Measurements from ENCODE around the gene PKNOX1.
"Not testable (repeated sequence)": the region's sequence is repeated elsewhere in the genome, so short reads cannot be mapped to it uniquely, and the experiment has no call there.

PKNOX1 gene

DNA sequence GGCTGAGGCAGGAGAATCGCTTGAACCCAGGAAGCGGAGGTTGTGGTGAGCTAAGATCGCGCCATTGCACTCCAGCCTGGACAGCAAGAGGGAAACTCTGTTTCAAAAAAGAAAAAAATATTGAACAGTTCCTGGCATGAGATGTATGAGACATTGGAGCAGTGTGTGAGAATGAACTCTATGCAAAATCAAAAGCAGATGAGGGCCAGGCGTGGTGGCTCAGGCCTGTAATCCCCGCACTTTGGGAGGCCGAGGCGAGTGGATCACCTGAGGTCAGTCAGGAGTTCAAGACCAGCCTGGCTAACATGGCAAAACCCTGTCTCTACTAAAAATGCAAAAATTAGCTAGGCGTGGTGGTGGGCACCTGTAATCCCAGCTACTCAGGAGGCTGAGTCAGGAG lies 6.7 kb upstream of the PKNOX1 start:
- H3K27me3 Mint-ChIP-seq; H3K27ac Mint-ChIP-seq; H3K4me3 Mint-ChIP-seq; ATAC-seq (ENCODE audit: low read depth); H3K9me3 Mint-ChIP-seq; H3K4me1 Mint-ChIP-seq; H3K36me3 Mint-ChIP-seq; DNase-seq (ENCODE audit: low spot score in 2 of 2): not testable (repeated sequence)

DNA sequence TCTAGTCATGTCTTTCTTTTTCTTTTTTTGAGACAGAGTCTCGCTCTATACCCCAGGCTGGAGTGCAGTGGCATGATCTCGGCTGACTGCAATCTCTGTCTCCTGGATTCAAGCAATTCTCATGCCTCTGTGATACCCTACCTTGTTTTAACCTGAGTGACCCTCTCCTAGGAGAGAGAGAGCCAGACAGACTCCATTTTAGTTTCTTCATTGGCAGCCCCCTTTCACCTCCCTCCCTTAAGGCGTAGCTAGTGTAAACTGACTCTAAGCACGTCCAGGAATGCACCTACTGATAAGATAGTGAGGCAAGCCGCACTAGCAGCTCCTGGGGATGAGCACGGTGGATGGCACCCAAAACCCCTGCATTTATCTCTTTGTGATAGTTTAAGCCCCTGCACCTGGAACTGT lies 5.2 kb upstream of the PKNOX1 start:
- Mint-ChIP-seq H3K27me3 (no peaks in the 10 kb centered on the region), H3K9me3 (no peaks in the 10 kb centered on the region), H3K4me3 (no peak overlapping the region), H3K4me1 (no peaks in the 10 kb centered on the region), H3K36me3 (no peaks in the 10 kb centered on the region), H3K27ac (no peak overlapping the region)
- ATAC-seq (ENCODE audit: low read depth) (no peak), DNase-seq (ENCODE audit: low spot score in 2 of 2) (no peak)

DNA sequence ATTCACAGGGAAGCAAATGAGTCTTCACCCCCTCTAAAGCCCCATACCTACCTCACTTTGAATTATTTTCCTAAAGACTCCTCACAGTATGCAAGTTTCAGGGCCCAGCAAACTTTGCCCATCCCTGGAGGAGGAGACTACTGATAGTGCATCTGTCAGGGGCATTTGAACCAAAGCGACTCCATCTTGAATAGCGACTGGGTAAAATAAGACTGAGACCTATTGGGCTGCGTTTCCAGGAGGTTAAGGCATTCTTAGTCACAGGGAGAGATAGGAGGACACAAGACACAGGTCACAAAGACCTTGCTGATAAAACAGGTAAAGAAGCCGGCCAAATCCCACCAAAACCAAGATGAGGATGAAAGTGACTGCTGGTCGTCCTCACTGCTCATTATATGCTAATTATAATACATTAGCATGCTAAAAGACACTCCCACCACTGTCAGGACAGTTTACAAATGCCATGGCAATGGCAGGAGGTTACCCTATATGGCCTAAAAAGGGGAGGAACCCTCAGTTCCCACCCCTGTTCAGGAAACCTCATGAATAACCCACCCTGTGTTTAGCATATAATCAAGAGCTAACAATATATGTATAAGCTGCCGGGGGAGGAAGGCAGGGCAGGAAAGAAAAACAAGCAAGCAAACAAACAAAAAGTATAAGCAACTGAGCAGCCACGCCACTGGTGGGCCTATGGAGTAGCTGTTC lies 3.3 kb upstream of the PKNOX1 start:
- DNase-seq (ENCODE audit: low spot score in 2 of 2) (no peak), ATAC-seq (ENCODE audit: low read depth) (no peak)
- no peak overlapping the region for H3K4me3 Mint-ChIP-seq
- no peaks in the 10 kb centered on the region for H3K36me3 Mint-ChIP-seq
- no peaks in the 10 kb centered on the region for H3K9me3 Mint-ChIP-seq
- peaks cover 3% of the 10 kb centered on the region for H3K4me1 Mint-ChIP-seq
- no peaks in the 10 kb centered on the region for H3K27me3 Mint-ChIP-seq
- H3K27ac Mint-ChIP-seq, result no peak overlapping the region

DNA sequence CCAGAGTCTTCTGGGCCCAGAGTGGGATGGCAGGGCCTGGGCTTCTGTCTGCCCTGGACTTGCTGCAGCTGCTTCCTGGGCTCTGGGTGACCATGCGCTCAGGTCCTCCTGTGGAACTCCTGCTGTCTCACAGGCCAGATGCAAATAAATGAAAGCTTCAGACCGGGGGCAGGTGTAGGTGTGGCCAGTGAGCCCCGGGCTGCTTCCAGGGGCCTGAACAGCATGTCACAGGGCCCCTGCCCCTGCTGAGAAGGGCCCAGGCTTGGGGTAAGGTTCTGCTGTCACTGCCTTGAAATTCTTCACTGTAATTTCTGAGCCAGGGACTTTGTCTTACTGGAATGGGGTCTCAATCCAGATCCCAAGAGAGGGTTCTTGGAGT lies 2.5 kb upstream of the PKNOX1 start:
- peaks cover 6% of the 10 kb centered on the region for H3K4me1 Mint-ChIP-seq
- H3K36me3 Mint-ChIP-seq, result no peaks in the 10 kb centered on the region
- ATAC-seq (ENCODE audit: low read depth) (no peak), DNase-seq (ENCODE audit: low spot score in 2 of 2) (no peak)
- H3K4me3 Mint-ChIP-seq, result no peak overlapping the region
- no peaks in the 10 kb centered on the region for H3K27me3 Mint-ChIP-seq
- no peaks in the 10 kb centered on the region for H3K9me3 Mint-ChIP-seq
- H3K27ac Mint-ChIP-seq, result no peak overlapping the region

DNA sequence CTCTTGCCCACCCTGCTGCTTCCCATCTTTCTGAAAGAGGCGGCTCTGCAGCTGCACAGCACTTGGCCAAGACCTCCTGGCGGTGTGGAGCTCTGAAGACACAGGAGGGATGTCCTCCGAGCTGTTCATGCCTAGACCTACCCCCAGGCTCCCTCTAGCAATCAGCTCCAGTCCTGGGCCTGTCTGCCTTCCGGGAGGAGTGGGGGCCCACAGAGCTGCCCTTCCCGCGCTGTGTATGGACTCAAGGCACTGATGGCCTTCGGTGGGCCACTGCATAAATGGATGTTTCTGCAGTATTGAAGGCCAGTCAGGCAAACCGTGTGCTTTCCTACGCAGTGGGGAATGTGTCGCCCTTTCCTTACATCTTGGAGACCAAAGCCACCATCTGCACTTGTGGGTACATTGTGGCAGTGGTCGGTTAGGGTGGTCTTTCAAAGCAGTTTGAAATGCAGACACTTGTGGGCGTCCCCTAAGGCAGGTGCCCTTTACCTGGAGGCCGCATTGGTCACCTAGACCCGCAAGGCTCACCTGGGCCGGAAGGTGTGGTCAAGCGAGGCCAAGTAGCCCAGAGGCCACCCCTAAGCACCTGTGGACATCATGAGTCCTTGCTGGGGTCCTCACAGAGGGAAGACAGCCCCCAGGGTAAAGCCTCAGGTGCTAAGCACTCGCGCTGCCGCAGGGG lies 912 bp upstream of the PKNOX1 start:
- no peak for DNase-seq (ENCODE audit: low spot score in 2 of 2)
- H3K9me3 Mint-ChIP-seq, result no peaks in the 10 kb centered on the region
- no peaks in the 10 kb centered on the region for H3K36me3 Mint-ChIP-seq
- peak overlapping the region; percentile 85 for H3K4me3 Mint-ChIP-seq
- no peaks in the 10 kb centered on the region for H3K27me3 Mint-ChIP-seq
- peak overlapping the region; percentile 83 for H3K27ac Mint-ChIP-seq
- ATAC-seq (ENCODE audit: low read depth), result no peak
- H3K4me1 Mint-ChIP-seq, result peaks cover 8% of the 10 kb centered on the region

DNA sequence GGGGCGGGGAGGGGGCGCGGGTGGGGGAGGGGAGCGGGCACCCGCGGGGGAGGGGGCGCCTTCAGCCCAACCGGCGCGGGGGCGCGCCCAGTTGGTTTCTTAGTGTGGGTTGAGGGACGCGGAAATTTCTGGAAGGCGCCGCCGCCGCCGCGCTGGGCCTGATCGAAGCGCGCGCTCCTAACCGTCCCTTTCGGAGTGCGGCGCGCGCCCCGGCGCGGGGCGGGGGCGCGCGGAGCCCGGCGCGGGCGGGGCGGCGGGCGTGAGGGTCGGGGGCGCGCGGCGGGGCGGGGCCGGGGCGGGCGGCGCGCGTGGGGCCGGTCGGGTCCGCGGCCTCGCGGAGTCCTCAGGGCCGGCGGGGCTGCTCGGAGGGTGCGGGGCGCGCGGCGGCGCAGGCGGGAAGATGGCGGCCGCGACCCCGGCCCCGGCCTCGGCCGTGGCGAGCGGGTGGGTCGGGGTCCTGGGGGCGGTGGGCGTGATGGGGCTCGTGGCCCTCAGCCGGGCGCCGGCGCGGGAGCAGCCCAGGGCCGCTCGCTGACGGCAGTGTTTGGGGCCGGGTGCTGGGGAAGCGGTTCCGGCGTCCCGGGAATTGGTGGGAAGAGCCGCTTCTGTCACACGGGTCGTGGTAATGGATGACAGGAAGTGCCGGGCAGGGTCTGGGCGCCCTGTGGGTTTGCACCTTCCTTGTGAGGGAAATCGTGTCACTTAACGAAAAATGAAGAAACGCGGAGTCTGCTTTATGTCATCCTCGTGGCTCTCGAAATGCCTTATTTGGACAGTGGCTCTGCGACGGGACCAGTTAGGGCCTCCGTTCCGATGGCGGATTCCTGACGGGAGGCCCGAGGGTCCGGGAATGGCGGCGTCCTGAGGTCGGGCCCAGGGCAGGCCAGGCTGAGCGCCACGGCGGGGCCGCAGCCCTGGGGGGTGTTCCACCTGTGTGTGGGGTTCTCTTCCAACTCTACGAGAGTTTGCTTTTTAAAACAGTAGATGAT lies 764 bp downstream of the PKNOX1 start:
- DNase-seq (ENCODE audit: low spot score in 2 of 2) (peak; percentile 26 to 49), ATAC-seq (ENCODE audit: low read depth) (peak; percentile 18)
- Mint-ChIP-seq H3K9me3 (no peaks in the 10 kb centered on the region), H3K27me3 (no peaks in the 10 kb centered on the region), H3K27ac (peak overlapping the region; percentile 83), H3K4me1 (peaks cover 11% of the 10 kb centered on the region), H3K4me3 (peak overlapping the region; percentile 84), H3K36me3 (no peaks in the 10 kb centered on the region)

DNA sequence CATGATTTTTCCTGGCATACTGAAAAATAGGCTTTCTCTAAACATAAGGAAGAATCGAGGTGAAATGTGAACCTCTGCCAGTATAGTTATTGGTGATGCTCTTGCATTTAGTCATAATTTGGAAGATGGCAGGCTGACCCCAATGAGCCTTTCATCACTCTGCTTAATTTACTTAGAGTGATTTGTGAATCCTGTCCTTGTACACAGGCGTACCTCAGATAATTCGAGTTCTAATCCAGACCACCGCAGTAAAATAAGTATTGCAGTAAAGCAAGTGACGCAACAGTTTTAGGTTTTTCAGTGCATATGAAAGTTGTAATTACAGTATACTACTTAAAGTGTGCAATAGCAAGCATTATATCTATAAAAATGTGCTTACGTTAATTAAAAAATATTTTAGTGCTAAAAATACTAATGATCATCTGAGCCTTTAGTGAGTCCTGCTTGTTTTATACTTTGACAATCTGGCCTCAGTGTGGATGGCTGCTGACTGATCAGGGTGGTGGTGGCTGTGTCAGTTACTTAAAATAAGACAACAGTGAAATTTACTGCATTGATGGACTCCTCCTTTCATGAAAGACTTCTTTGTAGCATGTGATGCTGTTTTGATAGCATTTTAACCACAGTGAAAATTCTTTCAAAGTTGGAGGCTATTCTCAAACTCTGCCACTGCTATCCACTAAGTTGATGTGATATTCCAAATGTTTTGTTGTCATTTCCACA lies 1.7 kb downstream of the PKNOX1 start:
- H3K27me3 Mint-ChIP-seq, result no peaks in the 10 kb centered on the region
- DNase-seq (ENCODE audit: low spot score in 2 of 2) (no peak), ATAC-seq (ENCODE audit: low read depth) (no peak)
- H3K4me3 Mint-ChIP-seq, result peak overlapping the region; percentile 84
- peaks cover 3% of the 10 kb centered on the region for H3K36me3 Mint-ChIP-seq
- H3K4me1 Mint-ChIP-seq, result peaks cover 18% of the 10 kb centered on the region
- H3K9me3 Mint-ChIP-seq, result no peaks in the 10 kb centered on the region
- H3K27ac Mint-ChIP-seq, result peak overlapping the region; percentile 65

DNA sequence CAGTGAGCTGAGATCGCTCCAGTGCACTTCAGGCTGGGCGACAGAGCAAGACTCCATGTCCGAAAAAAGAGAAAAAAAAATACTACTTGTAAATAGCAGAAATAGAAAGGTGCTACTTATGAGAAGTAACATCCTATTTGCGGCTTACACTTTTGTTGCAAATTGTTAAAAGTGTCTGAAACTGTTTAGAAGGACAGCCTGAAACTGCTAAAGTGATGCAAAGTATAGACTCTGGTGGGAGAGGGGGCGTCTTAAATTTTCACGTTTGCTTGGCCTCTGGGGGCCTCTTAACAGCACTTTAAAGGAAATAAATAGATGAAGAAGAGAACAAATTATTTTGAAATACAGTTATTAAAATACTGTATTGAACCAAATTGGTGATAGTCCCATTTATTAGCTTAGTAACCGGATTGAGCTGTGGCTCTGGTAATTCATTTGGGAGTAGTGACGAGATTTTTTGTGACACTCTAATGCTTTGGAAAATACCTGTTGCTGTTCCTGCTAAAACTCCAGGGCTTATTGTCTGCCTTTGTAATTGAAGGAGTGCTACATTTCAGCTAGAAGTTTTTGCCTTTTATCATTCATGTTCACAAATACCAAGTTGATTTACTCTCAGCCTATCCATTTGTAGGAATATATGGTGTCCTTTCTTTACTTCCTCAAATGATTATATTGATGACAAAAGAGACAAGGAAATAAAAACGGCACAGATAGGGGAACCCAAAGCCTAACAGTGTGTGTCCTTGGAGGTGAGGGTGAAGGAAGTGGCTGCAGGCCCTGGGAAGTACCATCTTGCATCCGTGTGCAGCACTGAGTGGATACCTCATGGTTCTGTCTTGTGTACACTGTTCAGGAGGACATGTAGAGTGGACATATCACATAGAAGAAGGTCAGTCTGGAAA lies 6.2 kb downstream of the PKNOX1 start:
- Mint-ChIP-seq H3K4me3 (no peak overlapping the region), H3K4me1 (peaks cover 27% of the 10 kb centered on the region), H3K27me3 (no peaks in the 10 kb centered on the region), H3K36me3 (peaks cover 5% of the 10 kb centered on the region), H3K27ac (peak overlapping the region; percentile 51), H3K9me3 (no peaks in the 10 kb centered on the region)
- ATAC-seq (ENCODE audit: low read depth) (no peak), DNase-seq (ENCODE audit: low spot score in 2 of 2) (no peak)

DNA sequence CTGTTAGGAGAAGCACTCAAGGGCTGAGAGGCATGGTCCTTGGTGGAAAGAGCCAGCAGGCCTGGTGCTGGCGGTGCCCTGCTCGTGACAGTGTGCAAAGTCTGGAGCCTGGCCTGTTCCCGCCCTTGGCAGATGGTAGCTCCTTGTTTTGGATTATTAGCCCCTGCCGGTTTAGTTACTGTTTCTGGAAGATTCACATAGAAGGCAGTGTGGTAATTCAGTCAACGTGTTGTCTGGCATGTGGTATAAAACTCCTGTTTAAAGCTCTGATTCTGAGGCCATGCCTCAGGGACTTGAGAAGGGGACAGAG lies 6.8 kb downstream of the PKNOX1 start:
- DNase-seq (ENCODE audit: low spot score in 2 of 2) (no peak), ATAC-seq (ENCODE audit: low read depth) (no peak)
- H3K27ac Mint-ChIP-seq, result no peak overlapping the region
- no peaks in the 10 kb centered on the region for H3K27me3 Mint-ChIP-seq
- peaks cover 5% of the 10 kb centered on the region for H3K36me3 Mint-ChIP-seq
- H3K4me3 Mint-ChIP-seq, result no peak overlapping the region
- H3K9me3 Mint-ChIP-seq, result no peaks in the 10 kb centered on the region
- H3K4me1 Mint-ChIP-seq, result peaks cover 24% of the 10 kb centered on the region

DNA sequence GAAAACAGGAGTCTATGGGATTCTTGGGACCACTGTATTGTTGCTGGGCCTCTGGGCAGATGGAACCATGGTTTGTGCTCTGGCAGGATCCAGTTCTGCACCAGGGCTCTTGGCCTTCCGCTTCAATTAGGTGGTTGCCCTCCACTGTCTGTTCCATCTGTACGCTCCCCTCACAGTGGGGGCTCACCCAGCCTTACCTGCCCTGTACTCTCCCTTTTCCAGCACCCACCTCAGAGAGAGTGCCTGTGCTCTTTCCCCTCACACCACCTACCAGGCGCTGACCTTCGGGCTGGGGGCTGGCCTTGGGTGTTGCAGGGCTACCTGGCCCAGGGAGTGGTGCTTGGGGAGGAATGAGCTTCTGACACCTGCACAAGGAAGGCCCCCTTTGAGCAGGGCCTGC lies 7.5 kb downstream of the PKNOX1 start:
- no peaks in the 10 kb centered on the region for H3K27me3 Mint-ChIP-seq
- H3K9me3 Mint-ChIP-seq, result no peaks in the 10 kb centered on the region
- no peak for ATAC-seq (ENCODE audit: low read depth)
- no peak for DNase-seq (ENCODE audit: low spot score in 2 of 2)
- H3K4me1 Mint-ChIP-seq, result peaks cover 24% of the 10 kb centered on the region
- no peak overlapping the region for H3K4me3 Mint-ChIP-seq
- H3K27ac Mint-ChIP-seq, result no peak overlapping the region
- H3K36me3 Mint-ChIP-seq, result peaks cover 5% of the 10 kb centered on the region

DNA sequence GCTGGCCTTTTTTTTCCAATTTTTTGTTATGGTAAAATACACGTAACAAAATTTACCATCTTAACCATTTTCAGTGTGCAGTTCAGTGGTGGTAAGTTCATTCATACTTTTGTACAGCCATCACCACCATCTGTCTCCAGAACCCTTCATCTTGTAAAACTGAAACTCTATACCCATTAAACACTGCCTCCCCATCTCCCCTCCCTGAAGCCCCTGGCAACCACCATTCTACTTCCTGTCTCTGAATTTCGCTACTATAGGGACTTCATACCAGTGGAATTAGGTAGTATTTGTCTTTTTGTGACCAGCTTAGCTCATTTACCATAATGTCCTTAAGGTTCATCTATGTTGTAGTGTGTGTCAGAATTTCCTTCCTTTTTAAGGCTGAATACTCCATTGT lies 8.7 kb downstream of the PKNOX1 start:
- Mint-ChIP-seq H3K4me3 (no peak overlapping the region), H3K9me3 (no peaks in the 10 kb centered on the region), H3K27ac (no peak overlapping the region), H3K4me1 (peaks cover 22% of the 10 kb centered on the region), H3K36me3 (peaks cover 5% of the 10 kb centered on the region), H3K27me3 (no peaks in the 10 kb centered on the region)
- ATAC-seq (ENCODE audit: low read depth) (no peak), DNase-seq (ENCODE audit: low spot score in 2 of 2) (no peak)

DNA sequence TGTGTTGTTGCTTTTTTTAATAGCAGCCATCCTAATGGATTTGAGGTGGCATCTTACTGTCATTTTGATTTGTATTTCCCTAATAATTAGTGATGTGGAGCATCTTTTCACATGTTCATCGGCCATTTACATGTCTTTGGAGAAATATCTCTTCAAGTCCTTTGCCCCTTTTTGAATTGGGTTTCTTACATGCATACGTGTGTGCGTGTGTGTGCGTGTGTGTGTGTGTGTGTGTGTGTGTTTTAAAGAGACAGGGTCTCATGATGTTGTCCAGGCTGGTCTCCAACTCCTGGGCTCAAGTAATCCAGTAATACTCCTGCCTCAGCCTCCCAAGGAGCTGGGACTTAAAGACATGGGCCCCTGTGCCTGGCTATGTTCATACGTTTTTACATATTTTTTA lies 9.5 kb downstream of the PKNOX1 start:
- Mint-ChIP-seq H3K4me3 (no peak overlapping the region), H3K4me1 (peaks cover 22% of the 10 kb centered on the region), H3K27me3 (no peaks in the 10 kb centered on the region), H3K27ac (no peak overlapping the region), H3K9me3 (no peaks in the 10 kb centered on the region), H3K36me3 (peaks cover 5% of the 10 kb centered on the region)
- ATAC-seq (ENCODE audit: low read depth) (no peak), DNase-seq (ENCODE audit: low spot score in 2 of 2) (no peak)

DNA sequence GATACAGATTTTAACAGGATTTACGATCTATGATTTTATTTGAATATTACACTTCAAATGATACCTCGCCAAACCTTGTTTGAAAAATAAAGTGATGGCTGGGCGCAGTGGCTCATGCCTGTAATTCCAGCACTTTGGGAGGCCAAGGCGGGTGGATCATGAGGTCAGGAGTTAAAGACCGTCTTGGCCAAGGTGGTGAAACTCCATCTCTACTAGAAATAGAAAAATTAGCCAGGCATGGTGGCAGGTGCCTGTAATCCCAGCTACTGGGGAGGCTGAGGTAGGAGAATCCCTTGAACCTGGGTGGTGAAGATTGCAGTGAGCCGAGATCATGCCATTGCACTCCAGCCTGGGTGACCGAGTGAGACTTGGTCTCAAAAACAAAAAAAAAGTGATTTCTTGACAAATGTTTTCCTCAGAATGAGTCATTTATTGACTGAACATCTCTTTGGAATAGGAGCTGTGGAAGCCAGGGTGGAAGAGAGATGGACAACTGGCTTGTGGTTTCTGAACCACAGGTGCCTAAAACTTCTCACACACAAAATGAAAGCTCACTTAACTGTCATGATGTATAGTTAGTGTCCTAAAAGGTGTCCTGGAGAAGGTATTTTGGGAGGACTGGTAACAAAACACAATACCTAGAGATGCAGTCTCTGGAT lies 11.9 kb downstream of the PKNOX1 start:
- Mint-ChIP-seq H3K4me1 (peaks cover 16% of the 10 kb centered on the region), H3K9me3 (no peaks in the 10 kb centered on the region), H3K36me3 (peaks cover 2% of the 10 kb centered on the region), H3K27me3 (no peaks in the 10 kb centered on the region), H3K4me3 (no peak overlapping the region), H3K27ac (no peak overlapping the region)
- no peak for ATAC-seq (ENCODE audit: low read depth)
- no peak for DNase-seq (ENCODE audit: low spot score in 2 of 2)

Measured in memory B cell (primary cell).